Effector memory CD8-positive, alpha-beta T cell (primary cell): ENCODE results near the gene LRRC28.
A peak's percentile ranks its signal among the peaks of the same experiment; 100 is the strongest.

ENCODE experiments used
- ATAC-seq: fragments of 150-1000 bp; cut with Tn5 transposase; replicated peaks from 2 replicates; pipeline ENCODE4 v1.10.0; 2021; ENCODE audit warnings: mild to moderate bottlenecking, moderate library complexity
- DNase-seq, 3 experiments: peaks; one replicate each; pipeline ENCODE4 v3.0.0; 2021
- H3K27ac Mint-ChIP-seq, 2 donors: one replicate each; pipeline ENCODE4 v1.8.0; 2022; ENCODE audit warnings: mild to moderate bottlenecking in 2 of 2, mixed read lengths in 2 of 2, moderate library complexity in 2 of 2
- H3K27me3 Mint-ChIP-seq, 2 donors: one replicate each; pipeline ENCODE4 v1.8.0; 2022; ENCODE audit warnings: mixed read lengths in 2 of 2
- H3K36me3 Mint-ChIP-seq: one replicate; pipeline ENCODE4 v1.8.0; 2022; ENCODE audit warnings: mild to moderate bottlenecking, moderate library complexity, mixed read lengths; ENCODE audit not compliant: insufficient read depth
- H3K4me1 Mint-ChIP-seq, 2 donors: one replicate each; pipeline ENCODE4 v1.8.0; 2022; ENCODE audit warnings: low read depth in 2 of 2, mixed read lengths in 2 of 2
- H3K4me3 Mint-ChIP-seq, 2 donors: one replicate each; pipeline ENCODE4 v1.8.0; 2022; ENCODE audit warnings: mild to moderate bottlenecking in 2 of 2, mixed read lengths in 2 of 2, moderate library complexity in 2 of 2
- H3K9me3 Mint-ChIP-seq, 2 donors: one replicate each; pipeline ENCODE4 v1.8.0; 2022; ENCODE audit warnings: mixed read lengths in 2 of 2

The LRRC28 gene

DNA sequence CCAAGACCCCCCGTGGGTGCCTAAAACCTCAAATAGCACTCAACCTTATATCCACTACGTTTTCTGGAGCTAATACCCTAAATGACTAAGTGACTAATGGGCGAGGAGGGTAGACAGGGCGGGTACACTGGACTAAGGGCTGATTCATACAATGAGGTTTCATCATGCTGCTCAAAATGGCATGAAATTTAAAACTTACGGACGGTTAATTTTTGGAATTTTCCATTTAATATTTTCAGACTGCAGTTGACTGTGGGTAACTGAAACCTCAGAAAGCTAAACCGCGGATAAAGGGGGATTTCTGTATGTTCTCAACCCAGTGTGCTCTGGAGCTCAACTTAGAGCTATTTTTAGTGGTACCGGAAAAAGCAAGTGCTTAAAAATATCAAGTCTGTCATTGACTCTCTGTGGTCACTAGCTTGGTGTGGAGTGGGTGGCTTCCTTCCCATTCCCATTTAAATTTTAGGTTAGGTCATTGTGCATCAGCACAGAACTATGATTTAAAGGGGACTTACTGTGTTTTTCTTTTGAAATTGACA is 72.9 kb downstream of the LRRC28 start:
- no peak overlapping the region for H3K4me3 Mint-ChIP-seq
- no peaks in the 10 kb centered on the region for H3K9me3 Mint-ChIP-seq
- H3K27me3 Mint-ChIP-seq, result no peaks in the 10 kb centered on the region
- DNase-seq, result no peak
- H3K36me3 Mint-ChIP-seq, result no peaks in the 10 kb centered on the region
- H3K4me1 Mint-ChIP-seq, result peaks cover 0 to 13% of the 10 kb centered on the region in 2 donors
- H3K27ac Mint-ChIP-seq, result no peak overlapping the region
- no peak for ATAC-seq

DNA sequence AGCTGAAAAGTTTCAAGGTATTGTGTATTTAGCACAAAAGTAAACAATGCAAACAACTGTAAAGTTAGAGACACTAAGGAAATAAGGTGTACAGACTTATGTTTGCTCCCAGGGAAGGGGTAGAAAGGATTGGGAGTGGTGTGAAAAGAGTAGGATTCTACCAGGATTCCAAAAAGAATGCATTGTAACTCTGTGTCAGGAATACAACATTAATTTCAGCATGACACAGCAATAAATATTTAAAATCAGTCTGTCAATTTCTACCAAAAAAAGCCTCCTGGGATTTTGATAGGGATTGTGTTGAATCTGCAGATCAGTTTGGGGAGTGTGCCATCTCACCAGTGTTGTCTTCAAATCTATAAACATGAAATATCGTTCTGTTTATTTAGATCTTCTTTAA is 73.4 kb downstream of the LRRC28 start:
- no peak for DNase-seq
- no peaks in the 10 kb centered on the region for H3K9me3 Mint-ChIP-seq
- H3K27ac Mint-ChIP-seq, result no peak overlapping the region
- H3K36me3 Mint-ChIP-seq, result no peaks in the 10 kb centered on the region
- ATAC-seq, result no peak
- H3K4me3 Mint-ChIP-seq, result no peak overlapping the region
- H3K4me1 Mint-ChIP-seq, result peaks cover 0 to 13% of the 10 kb centered on the region in 2 donors
- H3K27me3 Mint-ChIP-seq, result no peaks in the 10 kb centered on the region

DNA sequence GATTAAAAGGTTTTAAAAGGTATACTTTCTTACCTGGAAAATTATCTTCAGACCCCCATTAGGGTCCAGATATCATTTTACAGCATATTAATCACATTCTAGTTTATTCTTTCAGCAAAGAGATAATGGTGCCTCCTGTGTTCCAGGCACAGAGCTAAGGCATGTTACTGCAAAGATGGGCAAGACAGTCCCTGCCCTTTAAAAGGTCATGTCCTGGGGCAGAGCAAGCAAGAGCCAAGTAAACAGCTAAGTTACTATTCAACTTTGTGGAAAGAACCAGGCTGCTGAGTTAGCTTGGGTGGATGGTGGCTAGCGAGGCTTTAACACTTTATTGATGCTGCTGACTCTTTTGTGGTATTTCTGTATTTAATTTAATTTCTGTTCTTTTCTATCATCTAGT is 75.0 kb downstream of the LRRC28 start:
- ATAC-seq (no peak), DNase-seq (no peak)
- H3K27me3 Mint-ChIP-seq, result no peaks in the 10 kb centered on the region
- H3K4me3 Mint-ChIP-seq, result no peak overlapping the region
- H3K36me3 Mint-ChIP-seq, result no peaks in the 10 kb centered on the region
- no peak overlapping the region for H3K27ac Mint-ChIP-seq
- H3K9me3 Mint-ChIP-seq, result no peaks in the 10 kb centered on the region
- peaks cover 0 to 13% of the 10 kb centered on the region in 2 donors for H3K4me1 Mint-ChIP-seq

DNA sequence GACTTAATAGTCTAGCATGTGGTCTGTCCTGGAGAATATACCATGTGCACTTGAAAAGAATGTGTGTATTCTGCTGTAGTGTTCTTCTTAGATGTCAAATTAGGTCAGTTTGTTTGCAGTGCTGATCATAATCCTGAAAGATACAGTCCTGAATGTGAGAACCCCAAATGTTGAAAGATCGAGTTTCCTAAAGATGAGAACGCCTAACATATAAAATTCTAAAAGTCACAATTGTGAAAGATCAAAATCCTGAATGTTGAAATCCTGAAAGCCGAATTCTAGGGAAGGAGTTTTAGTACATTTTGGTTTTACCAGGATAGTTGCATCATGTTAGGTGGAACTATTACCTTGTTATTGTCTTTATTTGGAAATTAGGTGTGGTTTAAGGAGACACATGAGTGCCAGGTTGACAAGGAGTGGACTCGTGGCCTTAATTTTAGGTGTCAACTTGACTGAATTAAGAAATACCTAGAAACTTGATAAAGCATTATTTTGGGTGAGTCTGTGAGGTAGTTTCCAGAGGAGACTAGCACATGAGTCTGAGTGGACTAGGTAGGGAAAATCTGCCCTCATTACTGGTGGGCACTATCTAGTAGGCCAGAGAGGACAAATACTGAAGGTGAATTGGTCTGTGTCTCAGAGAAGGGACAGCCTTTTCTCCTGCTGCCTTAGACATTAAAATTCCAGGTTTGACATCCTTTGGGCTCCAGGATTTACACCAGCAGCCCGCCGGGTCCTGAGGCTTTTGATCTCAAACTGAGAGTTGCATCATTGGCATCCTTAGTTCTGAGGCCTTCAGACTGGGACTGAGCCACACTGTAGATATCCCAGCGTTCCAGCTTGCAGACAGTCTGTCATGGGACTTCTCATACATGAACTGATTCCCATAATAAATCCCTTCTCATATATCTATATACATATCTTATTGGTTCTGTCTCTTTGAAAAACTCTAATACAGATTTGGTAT is 77.1 kb downstream of the LRRC28 start:
- ATAC-seq (no peak), DNase-seq (no peak)
- Mint-ChIP-seq H3K4me1 (peaks cover 0 to 13% of the 10 kb centered on the region in 2 donors), H3K27ac (no peak overlapping the region), H3K4me3 (no peak overlapping the region), H3K27me3 (no peaks in the 10 kb centered on the region), H3K9me3 (no peaks in the 10 kb centered on the region), H3K36me3 (no peaks in the 10 kb centered on the region)

DNA sequence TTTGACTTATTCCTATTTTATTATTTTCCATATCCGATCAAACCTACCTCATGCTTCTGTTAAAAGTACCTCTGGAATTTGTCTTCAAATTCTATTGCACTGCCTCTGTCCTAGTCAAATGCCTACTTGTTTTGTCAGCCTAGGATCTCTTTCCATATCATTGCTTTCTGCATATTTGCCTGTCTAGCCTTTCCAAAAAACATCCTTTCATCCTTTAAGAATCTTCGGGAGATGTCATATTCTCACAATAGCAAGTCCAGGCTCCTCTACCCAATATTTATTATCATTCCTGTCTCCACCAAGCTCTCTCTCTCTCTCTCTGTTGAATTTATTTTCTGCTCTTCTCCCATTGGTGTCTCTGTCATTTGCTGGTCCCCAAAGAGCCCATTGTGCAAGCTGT is 80.1 kb downstream of the LRRC28 start:
- DNase-seq, result no peak
- Mint-ChIP-seq H3K9me3 (no peaks in the 10 kb centered on the region), H3K27ac (no peak overlapping the region), H3K4me1 (peaks cover 0 to 3% of the 10 kb centered on the region in 2 donors), H3K4me3 (no peak overlapping the region), H3K27me3 (no peaks in the 10 kb centered on the region), H3K36me3 (no peaks in the 10 kb centered on the region)
- no peak for ATAC-seq

DNA sequence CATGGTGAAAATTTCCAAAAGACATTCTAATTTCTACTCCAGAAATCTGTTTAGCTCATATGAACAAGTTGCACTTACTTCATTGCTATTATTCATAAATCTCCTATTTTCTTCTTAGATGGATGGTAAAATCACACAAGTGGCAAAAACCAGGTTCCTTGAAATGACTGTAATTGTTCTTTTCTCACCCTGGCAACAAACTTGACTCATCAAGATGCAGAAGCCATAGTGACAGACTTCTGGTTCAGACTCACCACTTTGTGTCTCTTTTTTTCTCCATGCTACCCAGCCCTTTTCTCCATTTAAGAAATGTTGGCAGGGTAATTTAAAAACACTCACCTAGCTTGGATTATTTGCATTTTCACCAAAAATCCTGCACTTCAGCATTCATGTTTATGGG is 82.1 kb downstream of the LRRC28 start:
- Mint-ChIP-seq H3K9me3 (no peaks in the 10 kb centered on the region), H3K4me1 (no peaks in the 10 kb centered on the region), H3K27me3 (no peaks in the 10 kb centered on the region), H3K4me3 (no peak overlapping the region), H3K36me3 (no peaks in the 10 kb centered on the region), H3K27ac (no peak overlapping the region)
- ATAC-seq (no peak), DNase-seq (no peak)

DNA sequence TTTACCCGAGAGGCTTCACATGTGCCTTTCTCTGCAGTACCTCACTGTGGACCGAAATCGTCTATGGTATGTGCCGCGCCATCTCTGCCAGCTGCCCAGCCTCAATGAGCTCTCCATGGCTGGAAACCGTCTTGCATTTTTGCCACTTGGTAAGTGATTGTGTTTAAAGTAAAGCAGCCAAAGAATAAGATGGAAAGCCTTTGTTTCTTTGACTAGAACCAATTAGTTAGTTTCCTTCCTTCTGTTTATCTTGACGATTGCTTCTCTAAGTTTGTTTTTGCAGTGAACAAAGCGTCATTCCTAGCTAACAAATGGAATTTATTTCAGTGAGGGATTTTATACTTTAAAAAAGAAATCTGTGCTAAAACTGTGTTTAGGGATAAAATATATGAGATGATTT is 82.7 kb downstream of the LRRC28 start:
- no peak for ATAC-seq
- H3K27ac Mint-ChIP-seq, result peak overlapping the region in 1 of 2 donors; percentile 19
- no peaks in the 10 kb centered on the region for H3K9me3 Mint-ChIP-seq
- no peak for DNase-seq
- no peaks in the 10 kb centered on the region for H3K36me3 Mint-ChIP-seq
- H3K27me3 Mint-ChIP-seq, result no peaks in the 10 kb centered on the region
- H3K4me3 Mint-ChIP-seq, result no peak overlapping the region
- no peaks in the 10 kb centered on the region for H3K4me1 Mint-ChIP-seq

DNA sequence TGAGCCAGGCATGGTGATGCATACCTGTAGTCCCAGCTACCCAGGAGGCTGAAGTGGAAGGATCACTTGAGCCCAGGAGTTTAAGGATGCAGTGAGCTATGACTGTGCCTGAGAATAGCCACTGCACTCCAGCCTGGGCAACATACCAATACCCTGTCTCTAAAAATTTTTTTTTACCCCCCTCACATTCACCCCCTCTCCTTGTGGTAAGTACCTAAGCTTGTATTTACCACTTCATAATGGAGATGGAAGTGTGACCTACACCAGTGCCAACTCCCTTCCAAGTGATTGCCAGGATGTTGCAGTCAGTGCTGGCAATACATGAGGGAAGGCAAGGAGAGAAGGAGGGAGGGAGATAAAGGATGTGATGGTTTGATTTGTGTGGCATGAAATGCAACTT is 84.2 kb downstream of the LRRC28 start:
- H3K9me3 Mint-ChIP-seq, result no peaks in the 10 kb centered on the region
- no peak overlapping the region for H3K4me3 Mint-ChIP-seq
- DNase-seq (no peak), ATAC-seq (no peak)
- H3K36me3 Mint-ChIP-seq, result no peaks in the 10 kb centered on the region
- no peaks in the 10 kb centered on the region for H3K27me3 Mint-ChIP-seq
- no peaks in the 10 kb centered on the region for H3K4me1 Mint-ChIP-seq
- H3K27ac Mint-ChIP-seq, result no peak overlapping the region

DNA sequence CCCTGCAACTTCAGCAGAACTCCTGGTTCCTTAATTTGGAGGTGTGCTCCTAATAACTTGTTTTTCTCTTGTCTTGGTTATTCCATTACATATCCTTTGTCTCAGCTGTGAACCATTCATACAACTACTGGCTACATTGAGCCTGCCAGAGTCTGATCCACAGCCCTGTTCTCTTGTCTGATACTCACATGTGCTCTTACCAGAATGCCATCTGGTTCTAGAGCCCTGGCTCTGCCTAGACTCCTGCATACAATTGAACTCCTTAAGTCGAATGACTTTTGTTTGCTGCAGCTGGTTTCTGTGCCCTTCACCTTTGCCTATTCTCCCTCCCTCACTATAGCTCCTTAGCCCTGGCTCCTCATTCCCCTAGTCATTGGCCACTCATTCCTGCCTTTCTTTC is 85.5 kb downstream of the LRRC28 start:
- Mint-ChIP-seq H3K4me1 (no peaks in the 10 kb centered on the region), H3K9me3 (no peaks in the 10 kb centered on the region)
- ATAC-seq, result no peak

DNA sequence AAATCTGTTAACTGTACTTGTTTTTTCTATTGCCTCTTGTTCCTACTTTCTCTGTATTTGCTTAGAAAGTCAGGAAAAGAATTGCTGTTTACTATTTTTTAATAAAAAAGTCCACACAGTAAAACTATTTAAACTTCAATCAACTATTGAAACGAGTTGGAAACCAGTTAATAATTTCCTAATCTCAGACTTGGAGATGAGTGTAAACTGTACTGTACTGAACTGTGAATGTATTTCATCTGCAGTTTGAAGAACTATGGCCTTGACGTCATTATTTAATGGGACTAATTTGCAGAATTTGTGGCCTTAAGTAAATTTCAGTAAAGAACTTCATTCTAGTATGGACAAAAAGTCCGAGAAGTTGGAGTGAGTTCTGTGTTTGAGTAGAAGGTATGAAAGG is 89.1 kb downstream of the LRRC28 start:
- H3K36me3 Mint-ChIP-seq, result no peaks in the 10 kb centered on the region
- H3K4me3 Mint-ChIP-seq, result no peak overlapping the region
- H3K27ac Mint-ChIP-seq, result no peak overlapping the region
- H3K4me1 Mint-ChIP-seq, result no peaks in the 10 kb centered on the region
- ATAC-seq (no peak), DNase-seq (no peak)
- H3K9me3 Mint-ChIP-seq, result no peaks in the 10 kb centered on the region
- H3K27me3 Mint-ChIP-seq, result no peaks in the 10 kb centered on the region

More for the DNA sequence above, 85.5 kb downstream of the LRRC28 start:
- Mint-ChIP-seq H3K27me3 (no peaks in the 10 kb centered on the region), H3K4me3 (no peak overlapping the region), H3K36me3 (no peaks in the 10 kb centered on the region), H3K27ac (no peak overlapping the region)
- DNase-seq, result no peak

DNA sequence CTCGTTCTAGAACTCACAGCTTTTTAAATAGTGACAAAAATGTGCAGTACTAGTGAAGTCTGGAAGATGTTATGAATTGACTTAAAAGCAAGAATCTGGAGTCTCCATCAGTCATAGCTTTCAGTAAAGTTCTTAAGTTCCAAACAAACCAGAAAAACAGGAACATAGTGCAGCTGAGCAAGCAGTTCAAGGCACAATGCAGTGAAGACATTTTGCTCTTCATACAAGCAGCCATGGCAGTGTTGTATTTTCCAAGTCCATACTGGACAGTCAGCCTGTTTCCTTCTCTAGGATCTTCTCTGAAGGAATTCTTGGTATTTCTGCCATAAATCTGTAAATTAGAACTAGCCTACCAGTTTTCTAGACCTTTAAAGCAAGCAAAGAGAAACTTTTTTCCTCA is 90.5 kb downstream of the LRRC28 start:
- Mint-ChIP-seq H3K27me3 (no peaks in the 10 kb centered on the region), H3K4me3 (no peak overlapping the region), H3K9me3 (no peaks in the 10 kb centered on the region), H3K4me1 (no peaks in the 10 kb centered on the region), H3K27ac (no peak overlapping the region), H3K36me3 (no peaks in the 10 kb centered on the region)
- DNase-seq (no peak), ATAC-seq (no peak)

DNA sequence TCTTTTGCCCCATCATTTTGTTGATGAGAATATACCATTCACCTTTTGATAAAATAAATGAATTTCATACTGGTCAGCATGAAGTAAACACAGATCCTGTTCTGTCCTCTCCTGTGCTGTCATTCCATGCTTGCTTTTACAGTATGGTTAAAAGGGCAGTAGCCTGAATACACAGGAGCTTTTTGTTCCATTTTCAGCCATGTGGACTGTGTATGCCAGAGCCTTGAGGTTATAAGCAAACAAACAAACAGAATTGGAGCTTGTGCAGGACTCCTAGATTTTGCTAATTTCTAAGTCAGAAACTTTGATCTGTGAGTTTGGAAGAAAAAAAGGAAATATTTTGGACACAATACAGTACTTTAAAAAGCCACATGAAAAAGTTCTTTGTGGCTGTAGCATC is 91.9 kb downstream of the LRRC28 start:
- H3K36me3 Mint-ChIP-seq, result no peaks in the 10 kb centered on the region
- H3K9me3 Mint-ChIP-seq, result no peaks in the 10 kb centered on the region
- no peaks in the 10 kb centered on the region for H3K27me3 Mint-ChIP-seq
- H3K4me3 Mint-ChIP-seq, result no peak overlapping the region
- DNase-seq (no peak), ATAC-seq (no peak)
- no peaks in the 10 kb centered on the region for H3K4me1 Mint-ChIP-seq
- no peak overlapping the region for H3K27ac Mint-ChIP-seq

DNA sequence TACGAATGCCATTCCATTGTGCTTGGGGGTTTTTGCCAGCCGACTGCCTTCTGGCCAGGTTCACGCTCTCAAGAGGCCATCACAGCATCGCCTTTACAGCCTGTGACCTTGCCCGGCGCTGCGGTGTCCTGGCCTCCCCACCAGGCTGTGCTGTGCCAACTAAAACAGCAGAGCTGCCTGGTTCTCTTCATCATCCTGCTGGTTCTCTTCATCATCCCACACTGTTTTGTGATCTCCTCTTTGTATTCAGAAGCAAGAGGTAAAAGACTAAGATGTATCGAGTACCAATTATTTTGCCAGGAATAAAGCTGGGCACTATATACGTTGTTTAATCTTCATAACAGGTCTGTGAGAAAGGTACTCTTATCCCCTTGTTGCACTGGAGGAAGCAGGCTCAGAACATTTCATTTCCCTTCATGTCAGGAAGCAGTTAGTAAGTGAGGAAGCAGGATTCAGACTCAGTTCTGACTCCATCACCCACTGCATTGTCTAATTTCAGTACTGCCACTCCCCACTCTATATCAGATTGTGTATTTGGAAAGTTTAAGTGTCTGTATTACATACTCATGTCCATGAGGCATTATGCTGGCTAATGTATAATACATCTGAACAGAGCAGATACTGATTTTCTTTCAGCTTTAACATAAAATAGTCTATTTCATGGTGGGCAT is 92.7 kb downstream of the LRRC28 start:
- H3K9me3 Mint-ChIP-seq, result no peaks in the 10 kb centered on the region
- no peaks in the 10 kb centered on the region for H3K4me1 Mint-ChIP-seq
- H3K27ac Mint-ChIP-seq, result no peak overlapping the region
- no peak overlapping the region for H3K4me3 Mint-ChIP-seq
- ATAC-seq (no peak), DNase-seq (peak in 1 of 3 experiments; percentile 7)
- H3K36me3 Mint-ChIP-seq, result no peaks in the 10 kb centered on the region
- H3K27me3 Mint-ChIP-seq, result no peaks in the 10 kb centered on the region

DNA sequence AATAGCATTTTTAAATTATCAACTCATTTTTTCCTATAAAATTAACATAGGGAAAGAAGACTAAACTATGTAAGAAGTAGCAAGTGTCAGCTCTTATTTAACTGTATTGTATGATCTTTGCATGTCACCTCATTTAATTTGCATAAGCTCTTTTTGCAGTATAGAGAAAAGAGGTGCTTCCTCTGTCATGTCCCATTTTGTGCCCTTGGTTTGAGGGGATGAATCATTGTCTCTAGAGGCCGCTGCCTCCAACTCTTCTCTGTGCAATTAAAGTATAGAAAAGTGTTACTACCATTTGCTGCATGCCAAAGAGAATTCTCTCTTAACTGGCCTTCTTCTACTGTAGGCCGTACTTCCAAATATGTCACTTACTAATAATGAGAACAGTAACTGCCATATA is 93.4 kb downstream of the LRRC28 start:
- Mint-ChIP-seq H3K9me3 (no peaks in the 10 kb centered on the region), H3K4me3 (no peak overlapping the region), H3K36me3 (no peaks in the 10 kb centered on the region), H3K4me1 (no peaks in the 10 kb centered on the region), H3K27me3 (no peaks in the 10 kb centered on the region), H3K27ac (no peak overlapping the region)
- no peak for ATAC-seq
- DNase-seq, result no peak
